ENCODE data around the gene PHOSPHO1. TPM values are rescaled to one million over a fixed set of nuclear protein-coding genes. Genes with fewer than 3 reads are reported as not detected.

Gene PHOSPHO1
- total RNA-seq, 1 experiment from 2014 or later, result not detected

DNA sequence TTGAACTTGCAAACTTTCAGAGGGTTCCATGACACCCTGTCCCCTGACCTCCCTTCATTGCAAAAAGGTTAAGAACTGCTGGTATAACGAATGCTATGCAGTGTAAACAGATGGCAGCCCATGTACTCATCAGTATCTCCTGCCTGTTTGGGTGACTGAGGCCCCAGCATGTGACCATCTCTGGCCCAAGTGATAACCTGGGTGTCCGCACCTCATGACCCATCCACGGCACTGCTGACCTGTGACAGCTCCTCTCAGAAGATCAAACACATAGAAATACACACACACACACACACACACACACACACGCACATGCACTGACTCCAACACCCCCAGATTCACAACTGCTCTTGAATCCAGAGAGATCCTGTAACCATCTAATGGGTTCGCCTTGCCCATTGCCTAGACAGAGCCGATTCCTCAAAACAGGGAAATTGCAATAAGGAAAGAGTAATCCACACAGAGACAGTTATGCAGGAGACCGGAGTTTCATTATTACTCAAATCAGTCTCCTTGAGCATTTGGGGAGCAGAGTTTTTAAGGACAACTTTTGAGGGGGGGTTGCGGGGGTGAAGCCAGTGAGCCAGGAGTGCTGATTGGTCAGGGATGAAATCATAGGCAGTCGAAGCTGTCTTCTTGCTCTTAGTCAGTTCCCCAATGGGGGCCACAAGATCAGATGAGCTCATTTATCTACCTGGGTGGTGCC is 11.3 kb upstream of the PHOSPHO1 start:
- ChIA-PET CTCF (interaction anchor here (0.6 kb wide), 1 partner anchor 501 kb away, joined by 3 read pairs; no protein-coding TSS in a partner anchor), POLR2A (no interaction called here)
- no peak for DNase-seq (ENCODE audit: unreplicated experiment)
- Mint-ChIP-seq H3K27me3 (ENCODE audit: insufficient read depth, unreplicated experiment) (no peaks in the 10 kb centered on the region), H3K4me1 (ENCODE audit: insufficient read depth, unreplicated experiment) (no peaks in the 10 kb centered on the region), H3K27ac (ENCODE audit: low read depth, unreplicated experiment) (no peak overlapping the region), H3K36me3 (ENCODE audit: insufficient read depth, unreplicated experiment) (no peaks in the 10 kb centered on the region), H3K4me3 (ENCODE audit: unreplicated experiment) (no peak overlapping the region), H3K9me3 (ENCODE audit: unreplicated experiment) (no peaks in the 10 kb centered on the region)
- intact Hi-C loops (cut with micrococcal nuclease), result no loop called here
- no TSS peak for BruUV-seq (replicated peaks)
- TF ChIP-seq, protein P1, sequence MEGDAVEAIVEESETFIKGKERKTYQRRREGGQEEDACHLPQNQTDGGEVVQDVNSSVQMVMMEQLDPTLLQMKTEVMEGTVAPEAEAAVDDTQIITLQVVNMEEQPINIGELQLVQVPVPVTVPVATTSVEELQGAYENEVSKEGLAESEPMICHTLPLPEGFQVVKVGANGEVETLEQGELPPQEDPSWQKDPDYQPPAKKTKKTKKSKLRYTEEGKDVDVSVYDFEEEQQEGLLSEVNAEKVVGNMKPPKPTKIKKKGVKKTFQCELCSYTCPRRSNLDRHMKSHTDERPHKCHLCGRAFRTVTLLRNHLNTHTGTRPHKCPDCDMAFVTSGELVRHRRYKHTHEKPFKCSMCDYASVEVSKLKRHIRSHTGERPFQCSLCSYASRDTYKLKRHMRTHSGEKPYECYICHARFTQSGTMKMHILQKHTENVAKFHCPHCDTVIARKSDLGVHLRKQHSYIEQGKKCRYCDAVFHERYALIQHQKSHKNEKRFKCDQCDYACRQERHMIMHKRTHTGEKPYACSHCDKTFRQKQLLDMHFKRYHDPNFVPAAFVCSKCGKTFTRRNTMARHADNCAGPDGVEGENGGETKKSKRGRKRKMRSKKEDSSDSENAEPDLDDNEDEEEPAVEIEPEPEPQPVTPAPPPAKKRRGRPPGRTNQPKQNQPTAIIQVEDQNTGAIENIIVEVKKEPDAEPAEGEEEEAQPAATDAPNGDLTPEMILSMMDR (IDR thresholded peaks at IDR 0.05; ENCODE audit: unreplicated experiment), result no peak

DNA sequence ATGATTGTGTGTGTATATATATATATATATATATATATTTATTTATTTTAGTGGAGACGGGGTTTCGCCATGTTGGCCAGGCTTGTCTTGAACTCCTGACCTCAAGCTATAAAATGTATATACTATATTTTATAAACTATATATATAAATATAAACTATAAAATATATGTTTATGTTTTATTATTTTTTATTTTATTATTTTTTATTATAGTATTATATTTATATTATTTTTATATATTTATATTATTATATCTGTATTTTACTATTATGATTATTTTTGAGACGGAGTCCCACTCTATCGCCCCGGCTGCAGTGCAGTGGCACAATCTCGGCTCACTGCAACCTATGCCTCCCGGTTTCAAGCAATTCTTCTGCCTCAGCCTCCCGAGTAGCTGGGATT is 10.5 kb upstream of the PHOSPHO1 start:
- Mint-ChIP-seq H3K4me3 (ENCODE audit: unreplicated experiment) (no peak overlapping the region), H3K27ac (ENCODE audit: low read depth, unreplicated experiment) (no peak overlapping the region), H3K36me3 (ENCODE audit: insufficient read depth, unreplicated experiment) (no peaks in the 10 kb centered on the region), H3K4me1 (ENCODE audit: insufficient read depth, unreplicated experiment) (no peaks in the 10 kb centered on the region), H3K27me3 (ENCODE audit: insufficient read depth, unreplicated experiment) (no peaks in the 10 kb centered on the region), H3K9me3 (ENCODE audit: unreplicated experiment) (no peaks in the 10 kb centered on the region)
- ChIA-PET CTCF (interaction anchor here (1.2 kb wide), 1 partner anchor 13 kb away, joined by 3 read pairs; no protein-coding TSS in a partner anchor), POLR2A (no interaction called here)
- DNase-seq (ENCODE audit: unreplicated experiment), result no peak
- no TSS peak for BruUV-seq (replicated peaks)
- TF ChIP-seq, protein P1 (IDR thresholded peaks at IDR 0.05; ENCODE audit: unreplicated experiment), result no peak
- intact Hi-C loops (cut with micrococcal nuclease), result no loop called here

DNA sequence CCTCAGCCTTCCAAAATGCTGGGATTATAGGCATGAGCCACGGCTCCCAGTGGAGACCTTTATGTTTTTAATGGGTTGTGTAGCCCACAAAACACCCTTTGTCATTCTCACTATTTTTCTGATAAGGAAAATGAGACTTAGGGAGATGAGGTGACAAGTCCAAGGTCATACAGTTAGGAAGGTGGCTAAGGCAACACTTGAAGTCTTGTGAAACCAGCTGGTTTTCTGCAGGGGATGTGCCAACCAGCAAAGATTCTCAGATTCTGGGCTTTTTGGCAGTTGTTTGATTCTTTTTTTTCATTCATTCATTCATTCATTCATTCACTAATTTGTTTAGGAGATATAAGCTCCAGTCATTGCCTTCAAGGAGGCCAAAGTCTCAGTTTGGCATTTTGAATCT is 10.0 kb upstream of the PHOSPHO1 start:
- Mint-ChIP-seq H3K27ac (ENCODE audit: low read depth, unreplicated experiment) (no peak overlapping the region), H3K27me3 (ENCODE audit: insufficient read depth, unreplicated experiment) (no peaks in the 10 kb centered on the region), H3K4me1 (ENCODE audit: insufficient read depth, unreplicated experiment) (no peaks in the 10 kb centered on the region), H3K9me3 (ENCODE audit: unreplicated experiment) (no peaks in the 10 kb centered on the region), H3K4me3 (ENCODE audit: unreplicated experiment) (no peak overlapping the region), H3K36me3 (ENCODE audit: insufficient read depth, unreplicated experiment) (no peaks in the 10 kb centered on the region)
- intact Hi-C loops (cut with micrococcal nuclease), result no loop called here
- ChIA-PET POLR2A (no interaction called here), CTCF (interaction anchor here (1.0 to 1.2 kb wide), 2 partner anchors 13 to 49 kb away, joined by 3 to 5 read pairs; no protein-coding TSS in a partner anchor)
- TF ChIP-seq, protein P1 (IDR thresholded peaks at IDR 0.05; ENCODE audit: unreplicated experiment), result no peak
- no TSS peak for BruUV-seq (replicated peaks)
- DNase-seq (ENCODE audit: unreplicated experiment), result no peak

DNA sequence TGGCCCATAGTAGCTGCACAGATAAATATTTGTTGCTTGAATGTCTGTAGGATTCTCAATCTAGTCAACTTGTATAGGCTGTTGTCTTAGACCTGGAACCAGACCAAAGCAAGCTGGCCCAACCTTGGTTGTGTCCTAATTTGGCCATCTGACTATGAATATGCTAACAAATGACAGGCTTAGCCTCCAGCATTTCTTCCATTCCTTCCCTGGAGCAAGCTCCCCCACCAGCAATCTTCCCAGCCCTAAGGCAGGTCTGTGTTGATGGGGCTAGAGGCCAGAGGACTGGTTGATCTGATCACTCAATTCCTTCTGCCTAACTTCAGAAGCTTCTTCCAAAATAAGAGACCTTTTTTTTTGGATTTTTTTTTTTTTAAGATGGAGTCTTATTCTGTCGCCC is 9.4 kb upstream of the PHOSPHO1 start:
- intact Hi-C loops (cut with micrococcal nuclease), result no loop called here
- ChIA-PET POLR2A (no interaction called here), CTCF (interaction anchor here (1.0 to 1.2 kb wide), 2 partner anchors 12 to 50 kb away, joined by 3 to 5 read pairs; no protein-coding TSS in a partner anchor)
- H3K27me3 Mint-ChIP-seq (ENCODE audit: insufficient read depth, unreplicated experiment), result no peaks in the 10 kb centered on the region
- H3K4me3 Mint-ChIP-seq (ENCODE audit: unreplicated experiment), result no peak overlapping the region
- no peaks in the 10 kb centered on the region for H3K9me3 Mint-ChIP-seq (ENCODE audit: unreplicated experiment)
- H3K4me1 Mint-ChIP-seq (ENCODE audit: insufficient read depth, unreplicated experiment), result no peaks in the 10 kb centered on the region
- no TSS peak for BruUV-seq (replicated peaks)
- no peak for DNase-seq (ENCODE audit: unreplicated experiment)
- H3K27ac Mint-ChIP-seq (ENCODE audit: low read depth, unreplicated experiment), result no peak overlapping the region
- H3K36me3 Mint-ChIP-seq (ENCODE audit: insufficient read depth, unreplicated experiment), result no peaks in the 10 kb centered on the region
- TF ChIP-seq, protein P1 (IDR thresholded peaks at IDR 0.05; ENCODE audit: unreplicated experiment), result no peak
